ENCODE measurements around the gene CCT6B.

GRCh38 chr17:34916120-34916519 lies 45.1 kb downstream of the CCT6B start:
- TF ChIP-seq POLR2AphosphoS5 (IDR thresholded peaks at IDR 0.05; ENCODE audit: borderline replicate concordance, low read depth, low read length) (no peak), EZH2 (IDR thresholded peaks at IDR 0.05) (no peak), FOXP2 (optimal IDR thresholded peaks at IDR 0.05; ENCODE audit: control extremely low read depth, extremely low read length, insufficient read depth) (no peak)

Data from SK-N-MC (cell line).